GM18867 (cell line): ENCODE measurements around the gene CERT1.
"Not testable (repeated sequence)": the region's sequence is repeated elsewhere in the genome, so short reads cannot be mapped to it uniquely, and the experiment has no call there.

ENCODE experiments used
- ATAC-seq: cut with Tn5 transposase; IDR thresholded peaks from one replicate; pipeline ENCODE4 v1.9.1; 2021; ENCODE audit warnings: mild to moderate bottlenecking, moderate library complexity; ENCODE audit not compliant: unreplicated experiment

The CERT1 gene

GRCh38 chr5:75358117-75358516, 153.3 kb downstream of the CERT1 start:
- ATAC-seq, result no peak

- no peak for ATAC-seq
These were observed 154.7 kb downstream of the CERT1 start for GRCh38 chr5:75356719-75357118.

- ATAC-seq, result no peak
These were observed 156.2 kb downstream of the CERT1 start for GRCh38 chr5:75355236-75355635.

GRCh38 chr5:75351139-75351926, 160.1 kb downstream of the CERT1 start:
- no peak for ATAC-seq

GRCh38 chr5:75349663-75350062, 161.8 kb downstream of the CERT1 start:
- no peak for ATAC-seq

GRCh38 chr5:75348241-75348640, 163.2 kb downstream of the CERT1 start:
- no peak for ATAC-seq

- no peak for ATAC-seq
These were observed 168.6 kb downstream of the CERT1 start for GRCh38 chr5:75342836-75343235.

GRCh38 chr5:75341934-75342333, 169.5 kb downstream of the CERT1 start:
- no peak for ATAC-seq

GRCh38 chr5:75340714-75341478, 170.5 kb downstream of the CERT1 start:
- no peak for ATAC-seq

- no peak for ATAC-seq
These were observed 173.0 kb downstream of the CERT1 start for GRCh38 chr5:75338408-75338807.

GRCh38 chr5:75337366-75338021, 173.9 kb downstream of the CERT1 start:
- ATAC-seq, result peak; percentile 2

GRCh38 chr5:75336615-75337336, 174.7 kb downstream of the CERT1 start, which contains the start of gene HMGCR:
TSS of gene HMGCR (plus strand) at chr5:75337220. CDS start at chr5:75342606, 5,386 bp downstream.
- peak; percentile 98 for ATAC-seq

GRCh38 chr5:75335952-75336614, 175.3 kb downstream of the CERT1 start:
- ATAC-seq, result no peak

GRCh38 chr5:75335486-75335885, 175.9 kb downstream of the CERT1 start:
- no peak for ATAC-seq

- not testable (repeated sequence) for ATAC-seq
These were observed 177.0 kb downstream of the CERT1 start for GRCh38 chr5:75334413-75334812.

- not testable (repeated sequence) for ATAC-seq
These were observed 177.7 kb downstream of the CERT1 start for GRCh38 chr5:75333759-75334158.

GRCh38 chr5:75331095-75332090, 180.0 kb downstream of the CERT1 start:
- ATAC-seq, result no peak

GRCh38 chr5:75330404-75330803, 181.0 kb downstream of the CERT1 start:
- no peak for ATAC-seq
